H1 (cell line): ENCODE data around the gene COG4. TPM values are rescaled to one million over a fixed set of nuclear protein-coding genes. Genes with fewer than 3 reads are reported as not detected.

ENCODE experiments used
- CTCF ChIA-PET: fragments of 300-600 bp; sonication (Branson Sonifier 250); formaldehyde crosslinking; loops from one replicate; lab custom pipeline; 2021; ENCODE audit not compliant: partially characterized antibody; lab: Charles Lee
- POLR2A ChIA-PET: fragments of 300-600 bp; sonication (Branson Sonifier 250); formaldehyde crosslinking; loops from one replicate; lab custom pipeline; 2021; ENCODE audit warnings: inconsistent platforms; ENCODE audit not compliant: partially characterized antibody; lab: Charles Lee
- DNase-seq, 2 experiments: peaks; one replicate each; pipeline versions ENCODE4 v3.0.0 to v3.0.0-alpha.2; 2010 to 2022; ENCODE audit warnings: low spot score in 2 of 2, low read depth in 1 of 2, mixed read lengths in 1 of 2
- FAIRE-seq: peaks from 2 replicates; lab custom pipeline; 2011; peaks lifted over from hg19 to GRCh38; lab: Jason Lieb, UNC
- H2AFZ ChIP-seq: 2 replicates; pipeline ENCODE4 v1.8.1; 2012; ENCODE audit warnings: low read length, inconsistent platforms
- H2AK5ac ChIP-seq: 2 replicates; pipeline ENCODE4 v1.6.1; 2013; ENCODE audit warnings: low read depth, low read length
- H2BK120ac ChIP-seq: replicated peaks from 2 replicates; pipeline ENCODE3; 2013; ENCODE audit warnings: low read depth, low read length, inconsistent platforms
- H2BK12ac ChIP-seq: 2 replicates; pipeline ENCODE4 v1.6.1; 2013; ENCODE audit warnings: low read depth, low read length
- H2BK15ac ChIP-seq: 2 replicates; pipeline ENCODE4 v1.6.1; 2013; ENCODE audit warnings: low read length
- H2BK20ac ChIP-seq: 2 replicates; pipeline ENCODE4 v1.6.1; 2013; ENCODE audit warnings: low read length
- H2BK5ac ChIP-seq: 2 replicates; pipeline ENCODE4 v1.6.1; 2013; ENCODE audit warnings: low read depth, low read length
- H3K14ac ChIP-seq: 2 replicates; pipeline ENCODE4 v1.6.1; 2013; ENCODE audit warnings: inconsistent platforms; ENCODE audit not compliant: insufficient read length
- H3K18ac ChIP-seq: 2 replicates; pipeline ENCODE4 v1.6.1; 2013; ENCODE audit warnings: low read length; ENCODE audit errors: extremely low read depth
- H3K23ac ChIP-seq: 2 replicates; pipeline ENCODE4 v1.6.1; 2013; ENCODE audit warnings: inconsistent platforms; ENCODE audit not compliant: insufficient read length
- H3K23me2 ChIP-seq: 2 replicates; pipeline ENCODE4 v1.6.1; 2013; ENCODE audit warnings: low read depth, low read length
- H3K27ac ChIP-seq: 2 replicates; pipeline ENCODE4 v1.6.1; 2011; ENCODE audit warnings: low read depth, low read length, inconsistent platforms
- H3K27me3 ChIP-seq, 4 experiments: replicated peaks in 1 of 4; 1 replicate in 1 of 4; 2 replicates in 3 of 4; pipeline versions ENCODE4 v1.6.1 to v1.8.1; 2011 to 2013; ENCODE audit warnings: low read length in 3 of 4, mild to moderate bottlenecking in 3 of 4, inconsistent platforms in 2 of 4, mixed read lengths in 2 of 4, moderate library complexity in 1 of 4; ENCODE audit not compliant: control insufficient read depth in 3 of 4, insufficient read depth in 3 of 4; ENCODE audit errors: extremely low read depth in 1 of 4
- H3K36me3 ChIP-seq, 4 experiments: 2 replicates each; pipeline versions ENCODE4 v1.6.1 to v1.8.1; 2011 to 2013; ENCODE audit warnings: mild to moderate bottlenecking in 4 of 4, low read length in 3 of 4, moderate library complexity in 2 of 4, control low read depth in 1 of 4, inconsistent platforms in 1 of 4; ENCODE audit not compliant: insufficient read depth in 4 of 4, control insufficient read depth in 2 of 4
- H3K4ac ChIP-seq: replicated peaks from 2 replicates; pipeline ENCODE3; 2013; ENCODE audit warnings: low read length, low read depth, mixed read lengths, inconsistent platforms; ENCODE audit not compliant: insufficient read length
- H3K4me1 ChIP-seq, 4 experiments: replicated peaks in 1 of 4; 1 replicate in 1 of 4; 2 replicates in 3 of 4; pipeline versions ENCODE4 v1.6.1 to v1.8.1; 2011 to 2013; ENCODE audit warnings: low read length in 3 of 4, inconsistent platforms in 2 of 4, mixed read lengths in 1 of 4; ENCODE audit not compliant: insufficient read depth in 4 of 4, control insufficient read depth in 3 of 4
- H3K4me2 ChIP-seq, 2 experiments: 2 replicates each; pipeline versions ENCODE4 v1.6.1 to v1.8.1; 2011 to 2013; ENCODE audit warnings: low read depth in 2 of 2, low read length in 2 of 2, control low read depth in 1 of 2, inconsistent platforms in 1 of 2, mild to moderate bottlenecking in 1 of 2; ENCODE audit not compliant: insufficient read depth in 1 of 2
- H3K4me3 ChIP-seq, 4 experiments: fragments of 200-600, 300-600 bp in 1 of 4; sonication (generic), shearing (Covaris generic), sonication (Bioruptor Twin) in 1 of 4; 2 replicates each; pipeline versions ENCODE4 v1.5.1 to v1.8.1; 2011 to 2016; ENCODE audit warnings: low read length in 4 of 4, low read depth in 3 of 4, control low read depth in 2 of 4, inconsistent platforms in 2 of 4, mild to moderate bottlenecking in 2 of 4, mixed read lengths in 1 of 4, moderate library complexity in 1 of 4; ENCODE audit not compliant: insufficient read depth in 2 of 4; ENCODE audit errors: extremely low read depth in 1 of 4
- H3K56ac ChIP-seq: replicated peaks from 2 replicates; pipeline ENCODE3; 2013; ENCODE audit warnings: low read depth, mild to moderate bottlenecking, mixed read lengths, low read length, inconsistent platforms; ENCODE audit not compliant: insufficient read length
- H3K79me1 ChIP-seq: 2 replicates; pipeline ENCODE4 v1.6.1; 2013; ENCODE audit warnings: low read depth, low read length, control low read depth
- H3K79me2 ChIP-seq, 2 experiments: 2 replicates each; pipeline versions ENCODE4 v1.6.1 to v1.8.1; 2012 to 2013; ENCODE audit warnings: low read length in 2 of 2, mild to moderate bottlenecking in 2 of 2, inconsistent platforms in 1 of 2; ENCODE audit not compliant: insufficient read depth in 2 of 2, control insufficient read depth in 1 of 2
- H3K9ac ChIP-seq, 4 experiments: replicated peaks in 1 of 4; 1 replicate in 1 of 4; 2 replicates in 3 of 4; pipeline versions ENCODE4 v1.6.1 to v1.8.1; 2011 to 2013; ENCODE audit warnings: low read depth in 3 of 4, low read length in 3 of 4, control low read depth in 2 of 4, mild to moderate bottlenecking in 2 of 4, moderate library complexity in 2 of 4, inconsistent platforms in 1 of 4; ENCODE audit errors: extremely low read depth in 1 of 4
- H3K9me3 ChIP-seq, 2 experiments: 2 replicates each; pipeline versions ENCODE4 v1.6.1 to v1.8.1; 2012 to 2013; ENCODE audit warnings: mild to moderate bottlenecking in 2 of 2, moderate library complexity in 2 of 2, control low read depth in 1 of 2, inconsistent platforms in 1 of 2, low read depth in 1 of 2, low read length in 1 of 2, mixed read lengths in 1 of 2; ENCODE audit not compliant: insufficient read depth in 2 of 2
- H4K20me1 ChIP-seq, 2 experiments: replicated peaks in 1 of 2; 2 replicates each; pipeline versions ENCODE3 to v1.8.1; 2011 to 2013; ENCODE audit warnings: inconsistent platforms in 2 of 2, low read length in 2 of 2, mild to moderate bottlenecking in 1 of 2; ENCODE audit not compliant: insufficient read depth in 2 of 2, control insufficient read depth in 1 of 2
- H4K5ac ChIP-seq: 2 replicates; pipeline ENCODE4 v1.6.1; 2013; ENCODE audit warnings: low read length, low read depth, mixed read lengths, inconsistent platforms; ENCODE audit not compliant: insufficient read length
- H4K8ac ChIP-seq: 2 replicates; pipeline ENCODE4 v1.8.0; 2013; ENCODE audit warnings: mild to moderate bottlenecking, moderate library complexity, low read length, inconsistent platforms; ENCODE audit not compliant: insufficient read depth; ENCODE audit errors: extremely low read depth
- H4K91ac ChIP-seq: replicated peaks from 2 replicates; pipeline ENCODE3; 2013; ENCODE audit warnings: low read length, mixed read lengths, inconsistent platforms; ENCODE audit not compliant: insufficient read length
- EGR1 ChIP-seq: IDR thresholded peaks from 2 replicates; pipeline ENCODE4 v1.6.1; 2011; ENCODE audit warnings: low read depth, low read length, borderline replicate concordance
- JUN ChIP-seq: IDR thresholded peaks from 2 replicates; pipeline ENCODE4 v1.6.1; 2011; ENCODE audit warnings: low read depth, mild to moderate bottlenecking, improper control_type of control experiment, low read length
- POLR2A ChIP-seq, 2 experiments: IDR thresholded peaks; 1 replicate in 1 of 2; 2 replicates in 1 of 2; pipeline ENCODE4 v1.6.1; 2011; ENCODE audit warnings: low read depth in 2 of 2, low read length in 2 of 2, mild to moderate bottlenecking in 2 of 2; ENCODE audit errors: control extremely low read depth in 1 of 2
- RBBP5 ChIP-seq: IDR thresholded peaks from 2 replicates; pipeline ENCODE4 v1.7.1; 2012; ENCODE audit warnings: low read depth, mild to moderate bottlenecking, inconsistent platforms, low read length, moderate library complexity, borderline replicate concordance
- RXRA ChIP-seq: IDR thresholded peaks from 2 replicates; pipeline ENCODE4 v1.6.1; 2011; ENCODE audit warnings: low read depth, mild to moderate bottlenecking, low read length, moderate library complexity; ENCODE audit not compliant: insufficient read depth
- SRF ChIP-seq: IDR thresholded peaks from 2 replicates; pipeline ENCODE4 v1.6.1; 2011; ENCODE audit warnings: mild to moderate bottlenecking, low read depth, low read length, moderate library complexity
- TAF1 ChIP-seq: IDR thresholded peaks from 2 replicates; pipeline ENCODE4 v1.6.1; 2011; ENCODE audit warnings: mild to moderate bottlenecking, low read depth, low read length
- WGBS, 2 experiments: shearing (Covaris generic) in 1 of 2; methylation state at CpG; one replicate each; pipeline versions ENCODE4 v1.1.6 to v1.1.7; 2013 to 2015; ENCODE audit warnings: low lambda C conversion rate in 2 of 2, mixed read lengths in 2 of 2, inconsistent platforms in 1 of 2, low coverage in 1 of 2, missing lambda C conversion rate in 1 of 2; ENCODE audit not compliant: insufficient replicate concordance in 2 of 2, insufficient coverage in 1 of 2, insufficient read length in 1 of 2; ENCODE audit errors: extremely low coverage in 1 of 2, missing lambda C conversion rate in 1 of 2; 5-methylcytosine and 5-hydroxymethylcytosine counted together
- long read RNA-seq, 2 experiments: library from RNA in 1 of 2; library from capped mRNA in 1 of 2; stranded (forward); transcript quantifications; one replicate each; pipeline ENCODE4 v2.0.0, GENCODE V29; 2021; ENCODE audit warnings: inconsistent platforms in 1 of 2
- polyA minus RNA-seq, 3 experiments: library from RNA; depleted of rRNA, polyadenylated mRNA; stranded (reverse); fragments of >200 nt; gene quantifications; 1 replicate in 2 of 3; 2 replicates in 1 of 3; pipeline ENCODE4 v1.2.3, GENCODE V29; 2011
- polyA plus RNA-seq, 7 experiments: library from polyadenylated mRNA; depleted of rRNA in 3 of 7; stranded (reverse) in 5 of 7; unstranded in 2 of 7; fragments of >200 nt in 5 of 7; fragments of 200-250 nt in 2 of 7; gene quantifications; 1 replicate in 5 of 7; 2 replicates in 1 of 7; 4 replicates in 1 of 7; pipeline versions ENCODE4 v1.2.1 to v1.2.3, GENCODE V29; 2011 to 2013; ENCODE audit warnings: missing spikeins in 2 of 7, mixed read lengths in 2 of 7
- total RNA-seq: library from RNA; stranded (reverse); fragmentation: NEBNext Ultra II Directional; extraction: Animal tissue kit (Norgen Biotek cat#: 25700); gene quantifications from 2 replicates; pipeline ENCODE4 v1.2.1, GENCODE V29; 2021
- TF ChIP-seq, protein P1 (sequence below): IDR thresholded peaks from 2 replicates; pipeline ENCODE4 v1.6.1; 2011; ENCODE audit warnings: low read depth, mild to moderate bottlenecking, low read length; ENCODE audit not compliant: insufficient read depth

The COG4 gene
- total RNA-seq (46.1 and 52.2 TPM in 2 replicates), polyA plus RNA-seq (2011; rRNA removed) (50.2 and 54.7 TPM in 2 replicates), polyA minus RNA-seq (2011; rRNA and poly(A)+ RNA removed) (55.9 and 66.3 TPM in 2 replicates)
- polyA plus RNA-seq (2011; cell fraction: cytosol; rRNA removed), result 48.3 TPM
- polyA plus RNA-seq (2011; cell fraction: nucleus; rRNA removed), result 94.1 TPM
- 37.1 to 49.2 TPM (median 47.6 TPM) in 4 replicates for polyA plus RNA-seq (2012, experiment 1 of 2)
- polyA plus RNA-seq (2012, experiment 2 of 2), result 20.8 TPM
- polyA plus RNA-seq (2013, experiment 1 of 2), result 32.5 TPM
- 29.9 TPM for polyA plus RNA-seq (2013, experiment 2 of 2)
- polyA minus RNA-seq (2011; cell fraction: cytosol; rRNA and poly(A)+ RNA removed), result 29.0 TPM
- 22.5 TPM for polyA minus RNA-seq (2011; cell fraction: nucleus; rRNA and poly(A)+ RNA removed)
- long read RNA-seq, experiment 1, transcript COG4-201 (19 exons, 2,833 nt), result major isoform, 6 of 28 reads
- long read RNA-seq, experiment 1, partial matches to known transcripts, result 18 of 28 reads
- long read RNA-seq, experiment 1, other reads (novel, unspliced or antisense), result 4 of 28 reads
- long read RNA-seq, experiment 2, transcript COG4-201 (19 exons, 2,833 nt), result major isoform, 8 of 19 reads
- long read RNA-seq, experiment 2, partial matches to known transcripts, result 7 of 19 reads
- long read RNA-seq, experiment 2, other reads (novel, unspliced or antisense), result 3 of 19 reads

DNA sequence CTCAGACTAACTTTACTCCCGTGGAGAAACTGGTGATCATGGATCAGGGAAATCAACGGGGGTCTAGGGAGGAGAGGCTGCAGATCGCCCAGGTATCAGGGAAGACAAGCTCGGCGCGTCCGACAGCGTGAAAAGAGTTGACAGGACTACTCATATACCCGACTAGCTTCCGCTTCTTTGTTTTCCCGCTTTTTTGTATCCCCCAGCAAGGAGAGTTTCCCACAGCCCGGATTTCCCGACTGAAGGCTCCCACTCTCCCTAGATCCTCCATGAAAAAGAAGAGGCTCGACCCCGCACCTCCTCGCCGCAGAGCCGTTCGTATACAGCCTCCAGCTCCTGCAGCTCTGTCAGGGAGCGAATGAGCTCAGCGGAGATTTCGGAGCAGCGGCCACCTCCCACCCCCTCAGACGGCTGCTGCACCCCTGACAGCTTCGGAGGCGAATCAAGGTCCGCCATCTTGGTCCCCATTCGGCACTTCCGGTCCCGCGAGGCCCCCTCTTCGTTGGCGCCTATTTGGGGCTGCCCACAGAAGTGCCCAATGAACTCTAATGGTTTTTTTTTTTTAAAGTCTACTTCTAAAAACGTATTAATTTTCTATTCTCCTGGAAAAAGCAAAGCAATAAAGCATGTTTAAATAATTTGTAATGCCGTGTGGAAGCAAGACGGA lies at the start of gene COG4:
COG4 (minus strand) TSS at position 479 of the 667 bp plus-strand sequence; CDS start at position 468, 11 bp downstream.
- Histone ChIP-seq H2BK15ac (no peak within 1 kb of the TSS), H3K14ac (no peak within 1 kb of the TSS), H4K5ac (peak within 1 kb of the TSS; percentile 93), H3K4me2 (peak within 1 kb of the TSS; percentile 84 to 93), H3K4me1 (peaks cover 0 to 4% (median 3%) of the 10 kb centered on the region in 4 experiments; a peak in 5 of 7 replicates), H2BK5ac (peak within 1 kb of the TSS; percentile 82), H3K18ac (peak within 1 kb of the TSS; percentile 33), H2AFZ (0 out of 2 replicates have a peak within 1 kb of the TSS, but pooled peaks have one; percentile 7), H2BK12ac (no peak within 1 kb of the TSS; the same call in 1 of the 2 replicates), H3K9me3 (no peaks in the 10 kb centered on the region), H3K23ac (no peak within 1 kb of the TSS), H4K20me1 (peaks cover 4 to 9% of the 10 kb centered on the region in 2 experiments), H3K27me3 (no peaks in the 10 kb centered on the region), H3K4ac (peak within 1 kb of the TSS; percentile 69), H2AK5ac (peak within 1 kb of the TSS; percentile 55; the same call in 1 of the 2 replicates), H3K27ac (peak within 1 kb of the TSS; percentile 91), H2BK120ac (peak within 1 kb of the TSS; percentile 7), H3K36me3 (peaks cover 9 to 27% (median 16%) of the 10 kb centered on the region in 4 experiments), H3K79me2 (peaks cover 35 to 57% of the 10 kb centered on the region in 2 experiments), H3K9ac (peak within 1 kb of the TSS; percentile 90 to 97 (median 96)), H2BK20ac (no peak within 1 kb of the TSS), H4K8ac (peak within 1 kb of the TSS; percentile 99), H3K56ac (peak within 1 kb of the TSS; percentile 89), H3K79me1 (no peaks in the 10 kb centered on the region; the same call in 1 of the 2 replicates), H3K4me3 (peak within 1 kb of the TSS; percentile 88 to 96 (median 91)), H4K91ac (no peak within 1 kb of the TSS), H3K23me2 (peaks cover 6% of the 10 kb centered on the region; the same call in 1 of the 2 replicates)
- CTCF ChIA-PET, result interaction anchor here (0.7 to 1.5 kb wide), 6 partner anchors 23 to 142 kb away, joined by 3 to 4 read pairs (median 3); no protein-coding TSS in a partner anchor
- 3% methylated on average over 36 of the region's 36 CpGs; no CpG with 5 or more reads in 1 of the 2 experiments for WGBS, 2 experiments
- DNase-seq (peak; percentile 59 to 88), FAIRE-seq (no peak)
- POLR2A ChIA-PET, result interaction anchor here (0.6 to 4.3 kb wide), 38 partner anchors 8 to 272 kb away, joined by 3 to 27 read pairs (median 5); partner anchors contain the start of genes DDX19A, EXOSC6 and ST3GAL2
- TF ChIP-seq, protein P1, sequence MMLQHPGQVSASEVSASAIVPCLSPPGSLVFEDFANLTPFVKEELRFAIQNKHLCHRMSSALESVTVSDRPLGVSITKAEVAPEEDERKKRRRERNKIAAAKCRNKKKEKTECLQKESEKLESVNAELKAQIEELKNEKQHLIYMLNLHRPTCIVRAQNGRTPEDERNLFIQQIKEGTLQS, result no peak
- TF ChIP-seq RBBP5, result no peak
- no peak for TF ChIP-seq JUN
- TF ChIP-seq POLR2A (IDR thresholded peaks at IDR 0.05; ENCODE audit: control extremely low read depth in 1 of 2, low read depth in 2 of 2, low read length in 2 of 2), result peak in 1 of 2 experiments; percentile 36; a peak in 2 of 3 replicates
- peak; percentile 78 for TF ChIP-seq TAF1
- TF ChIP-seq SRF, result no peak
- no peak for TF ChIP-seq RXRA
- TF ChIP-seq EGR1, result no peak
